HAP-1 (cell line): ENCODE measurements around the gene SORBS2.

ENCODE experiments used
- DNase-seq, 2 experiments: peaks; one replicate each; pipeline ENCODE4 v3.0.0-alpha.2; 2016 to 2020; ENCODE audit warnings: low spot score in 2 of 2
- H3K27me3 ChIP-seq: fragments of 250-450 bp; sonication (Bioruptor Pico); 2 replicates; pipeline ENCODE4 v1.5.1; 2020; ENCODE audit warnings: low read depth, mild to moderate bottlenecking, moderate library complexity
- H3K36me3 ChIP-seq: fragments of 250-450 bp; sonication (Bioruptor Pico); replicated peaks from 2 replicates; pipeline ENCODE4 v1.5.1; 2020; ENCODE audit warnings: mild to moderate bottlenecking
- H3K4me1 ChIP-seq: fragments of 250-450 bp; sonication (Bioruptor Pico); 2 replicates; pipeline ENCODE4 v1.5.1; 2020; ENCODE audit warnings: mild to moderate bottlenecking
- H3K4me3 ChIP-seq: fragments of 250-450 bp; sonication (Bioruptor Pico); 2 replicates; pipeline ENCODE4 v1.5.1; 2020; ENCODE audit warnings: mild to moderate bottlenecking, moderate library complexity
- H3K9me3 ChIP-seq: fragments of 250-450 bp; sonication (Bioruptor Pico); 2 replicates; pipeline ENCODE4 v1.5.1; 2020; ENCODE audit warnings: mild to moderate bottlenecking, moderate library complexity
- in situ Hi-C: fragments of 300-500 bp; cut with MboI; formaldehyde crosslinking; loops from 3 replicates; pipeline ENCODE4 v1.14.3; 2020; ENCODE audit warnings: low sequenced_read_pairs, inconsistent platforms, mixed read lengths

SORBS2 gene

DNA sequence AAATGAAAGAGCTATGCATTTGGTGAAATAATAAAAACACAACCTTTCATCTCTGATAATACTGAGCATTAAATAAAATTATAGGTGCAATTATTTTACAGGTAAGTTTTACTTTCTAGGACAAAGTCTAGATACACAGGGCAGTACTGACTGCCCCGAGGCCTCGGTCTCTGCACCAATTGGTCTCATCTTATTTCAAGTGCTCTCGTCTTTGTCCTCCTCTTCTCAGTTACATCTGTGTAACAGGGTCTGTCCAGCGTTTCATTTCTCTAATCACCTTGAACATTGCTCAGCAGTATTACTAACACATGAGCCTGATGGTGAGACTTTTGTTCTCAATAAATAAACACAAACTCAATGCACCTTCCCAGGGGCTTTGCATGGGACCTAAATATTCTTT lies 44.5 kb downstream of the SORBS2 start:
- in situ Hi-C loops, result no loop called here
- no peak overlapping the region for H3K4me3 ChIP-seq
- no peaks in the 10 kb centered on the region; the same call in none of the 2 replicates for H3K9me3 ChIP-seq
- no peaks in the 10 kb centered on the region for H3K36me3 ChIP-seq
- H3K4me1 ChIP-seq, result no peaks in the 10 kb centered on the region
- H3K27me3 ChIP-seq, result 0 out of 2 replicates have a peak, but pooled peaks cover 2% of the 10 kb centered on the region
- DNase-seq, result no peak

DNA sequence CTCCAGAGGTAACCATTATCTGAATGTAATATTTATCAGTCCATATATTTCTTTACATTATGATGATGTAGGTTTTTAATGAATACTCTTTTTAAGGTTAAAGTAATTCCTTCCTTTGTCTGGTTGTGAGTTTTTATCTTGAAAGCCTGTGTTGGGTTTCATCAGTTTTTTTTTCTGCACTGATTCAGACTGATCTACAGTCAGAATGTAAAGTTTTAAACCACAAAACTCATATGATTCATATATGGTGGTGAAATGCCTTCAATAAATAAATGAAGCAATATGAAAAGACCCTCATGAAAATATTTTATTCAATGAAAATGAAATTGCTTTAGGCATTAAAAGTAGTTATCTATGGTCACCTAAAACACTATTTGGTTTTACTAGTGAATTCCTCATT lies 47.1 kb downstream of the SORBS2 start:
- H3K27me3 ChIP-seq, result peaks cover 6% of the 10 kb centered on the region; the same call in 1 of the 2 replicates
- H3K9me3 ChIP-seq, result no peaks in the 10 kb centered on the region
- no peaks in the 10 kb centered on the region for H3K36me3 ChIP-seq
- in situ Hi-C loops, result no loop called here
- H3K4me3 ChIP-seq, result no peak overlapping the region
- DNase-seq, result no peak
- H3K4me1 ChIP-seq, result no peaks in the 10 kb centered on the region

DNA sequence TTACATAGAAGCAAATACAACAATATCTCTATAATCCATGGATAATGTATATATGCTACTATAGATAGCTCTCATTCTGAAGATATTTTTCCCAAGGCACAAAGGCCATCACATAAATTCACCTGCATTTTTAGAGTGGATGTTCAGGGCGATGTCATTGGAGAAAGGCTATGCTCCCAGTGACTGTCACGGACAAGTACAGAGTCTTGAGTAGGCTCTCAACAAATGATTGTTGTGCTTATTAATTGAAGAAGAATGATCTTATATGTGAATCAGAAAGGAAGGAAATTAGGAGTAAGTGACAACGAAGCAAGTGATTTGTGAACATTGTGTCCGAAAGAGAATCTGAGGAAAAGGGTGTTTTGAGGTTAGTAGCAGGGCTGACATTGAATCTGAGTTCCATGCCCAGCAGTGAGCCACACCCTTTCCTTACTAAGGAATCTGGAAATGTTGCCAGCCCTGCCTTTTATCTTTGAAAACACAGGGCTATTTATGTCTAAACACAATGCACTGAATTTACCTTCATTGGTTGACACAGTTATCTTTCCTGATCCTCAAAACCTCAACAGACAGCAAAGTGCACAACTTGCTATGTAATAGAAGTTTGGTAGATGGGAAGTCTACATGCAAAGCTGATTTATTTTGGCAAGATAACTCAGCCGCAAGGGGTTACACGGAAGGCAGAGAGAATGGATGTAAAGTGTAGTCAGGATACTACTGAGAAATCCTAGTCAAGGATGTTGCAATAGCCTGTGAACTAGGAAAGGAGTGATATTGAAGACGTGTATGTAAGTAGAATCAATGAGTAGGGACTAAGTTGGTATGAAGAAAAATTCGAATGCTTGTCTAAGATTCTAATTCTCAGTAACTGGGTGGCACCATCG lies 50.4 kb downstream of the SORBS2 start:
- DNase-seq, result no peak
- in situ Hi-C loops, result no loop called here
- H3K27me3 ChIP-seq, result peaks cover 14% of the 10 kb centered on the region; the same call in 1 of the 2 replicates
- H3K9me3 ChIP-seq, result no peaks in the 10 kb centered on the region
- no peak overlapping the region for H3K4me3 ChIP-seq
- H3K36me3 ChIP-seq, result no peaks in the 10 kb centered on the region
- H3K4me1 ChIP-seq, result no peaks in the 10 kb centered on the region

DNA sequence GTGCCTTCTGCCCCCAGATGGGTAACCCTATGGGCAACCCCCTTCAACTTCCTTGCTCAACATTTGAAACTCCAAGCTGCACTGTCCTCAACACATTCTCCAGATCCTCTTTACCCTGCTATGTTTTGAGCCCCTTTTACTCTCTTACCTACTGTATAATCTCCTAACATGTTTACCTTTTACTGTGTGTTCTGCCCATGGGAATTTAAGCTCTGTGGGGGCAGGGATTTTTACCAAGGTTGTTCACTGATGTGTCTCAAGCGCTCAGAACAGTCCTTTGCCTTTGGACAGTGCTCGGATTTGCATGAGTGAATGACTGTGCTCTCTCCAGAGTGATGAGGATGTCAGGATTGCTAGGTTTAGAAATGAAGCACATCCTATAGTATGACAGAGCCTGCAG lies 53.2 kb downstream of the SORBS2 start:
- no peak for DNase-seq
- in situ Hi-C loops, result no loop called here
- Histone ChIP-seq H3K27me3 (peaks cover 15% of the 10 kb centered on the region; the same call in 1 of the 2 replicates), H3K9me3 (no peaks in the 10 kb centered on the region), H3K4me1 (no peaks in the 10 kb centered on the region), H3K4me3 (no peak overlapping the region), H3K36me3 (no peaks in the 10 kb centered on the region)

DNA sequence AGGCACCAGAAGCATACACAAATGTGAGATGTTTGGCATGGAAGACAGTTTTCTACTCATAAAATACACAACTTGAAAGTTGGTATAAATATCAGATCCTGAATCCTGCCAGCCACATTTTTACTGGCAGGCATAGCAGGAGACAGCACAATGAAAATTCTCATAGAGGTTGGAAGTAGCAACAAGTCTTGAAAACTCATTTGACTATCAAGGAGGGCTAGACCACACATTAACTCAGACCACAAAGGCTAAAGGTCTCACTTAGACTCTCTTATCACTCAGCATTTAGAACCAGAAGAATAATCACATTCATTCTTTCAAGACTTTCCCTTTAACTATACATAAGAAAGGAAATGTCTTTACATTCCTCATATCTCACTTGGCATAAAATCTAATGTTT lies 56.5 kb downstream of the SORBS2 start:
- in situ Hi-C loops, result no loop called here
- no peaks in the 10 kb centered on the region for H3K4me1 ChIP-seq
- peaks cover 16% of the 10 kb centered on the region; the same call in 1 of the 2 replicates for H3K27me3 ChIP-seq
- no peaks in the 10 kb centered on the region for H3K36me3 ChIP-seq
- no peak overlapping the region for H3K4me3 ChIP-seq
- no peaks in the 10 kb centered on the region for H3K9me3 ChIP-seq
- DNase-seq, result no peak

DNA sequence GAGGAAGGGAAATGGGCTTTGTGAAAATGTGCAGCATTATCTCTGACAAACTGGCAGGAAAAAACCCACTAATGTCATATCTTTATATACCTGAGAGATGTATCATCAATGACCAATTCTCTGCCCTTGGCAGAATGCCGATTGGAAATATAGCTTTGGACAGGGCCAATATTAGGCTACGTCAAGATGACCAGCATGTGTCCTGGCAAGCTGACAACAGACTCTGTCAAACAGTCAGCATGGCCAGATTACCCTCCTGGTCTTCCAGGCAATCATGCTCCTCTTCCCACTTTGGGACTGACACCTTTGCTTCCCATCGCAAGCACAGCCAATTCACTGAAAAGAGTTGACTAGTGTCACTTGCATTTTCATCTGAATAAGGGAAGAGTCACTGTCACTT lies 57.0 kb downstream of the SORBS2 start:
- no peak for DNase-seq
- in situ Hi-C loops, result no loop called here
- H3K4me3 ChIP-seq, result no peak overlapping the region
- H3K27me3 ChIP-seq, result peaks cover 19% of the 10 kb centered on the region; the same call in 1 of the 2 replicates
- no peaks in the 10 kb centered on the region for H3K36me3 ChIP-seq
- no peaks in the 10 kb centered on the region for H3K9me3 ChIP-seq
- no peaks in the 10 kb centered on the region for H3K4me1 ChIP-seq

DNA sequence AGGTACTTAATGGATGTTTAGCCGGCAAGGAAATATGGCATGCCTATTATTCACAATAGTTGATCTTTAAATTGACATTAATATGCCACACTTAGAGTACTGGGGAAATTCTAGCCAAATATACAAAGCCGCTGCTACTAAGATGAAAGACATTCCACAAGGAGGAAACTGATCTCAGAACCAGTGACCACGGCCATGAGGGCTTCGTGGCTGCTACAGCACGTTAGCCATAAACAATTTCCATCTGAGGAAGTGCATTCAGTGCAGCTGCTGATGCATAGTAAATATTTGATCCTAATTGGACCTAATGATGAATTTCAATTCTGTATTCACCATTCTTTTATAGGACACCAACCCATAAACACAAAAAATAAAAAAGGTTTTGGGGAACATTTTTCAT lies 59.1 kb downstream of the SORBS2 start:
- in situ Hi-C loops, result no loop called here
- no peaks in the 10 kb centered on the region for H3K36me3 ChIP-seq
- peaks cover 22% of the 10 kb centered on the region for H3K27me3 ChIP-seq
- H3K4me3 ChIP-seq, result no peak overlapping the region
- no peaks in the 10 kb centered on the region for H3K9me3 ChIP-seq
- H3K4me1 ChIP-seq, result no peaks in the 10 kb centered on the region
- no peak for DNase-seq

DNA sequence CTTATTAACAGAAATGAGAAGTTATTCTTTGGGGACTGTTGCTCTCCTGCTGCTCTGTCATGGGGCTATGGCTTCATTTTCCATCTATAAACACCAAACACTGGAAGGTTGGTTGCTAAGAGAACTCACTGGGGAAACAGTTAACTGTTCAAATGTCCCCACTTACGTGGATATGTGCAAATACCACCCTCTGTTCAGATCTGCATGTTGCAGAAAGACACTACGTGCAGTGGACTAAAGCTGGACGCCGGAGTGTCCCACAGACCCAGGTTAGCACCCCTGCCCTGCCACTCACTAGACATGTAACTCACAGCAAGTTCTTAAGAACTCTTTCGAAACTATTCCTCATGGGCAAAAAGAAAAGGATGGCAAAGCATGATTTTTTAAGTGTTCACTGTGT lies 62.1 kb downstream of the SORBS2 start:
- in situ Hi-C loops, result no loop called here
- no peaks in the 10 kb centered on the region for H3K36me3 ChIP-seq
- no peak for DNase-seq
- no peak overlapping the region for H3K4me3 ChIP-seq
- H3K4me1 ChIP-seq, result no peaks in the 10 kb centered on the region
- no peaks in the 10 kb centered on the region for H3K9me3 ChIP-seq
- H3K27me3 ChIP-seq, result peaks cover 20% of the 10 kb centered on the region

DNA sequence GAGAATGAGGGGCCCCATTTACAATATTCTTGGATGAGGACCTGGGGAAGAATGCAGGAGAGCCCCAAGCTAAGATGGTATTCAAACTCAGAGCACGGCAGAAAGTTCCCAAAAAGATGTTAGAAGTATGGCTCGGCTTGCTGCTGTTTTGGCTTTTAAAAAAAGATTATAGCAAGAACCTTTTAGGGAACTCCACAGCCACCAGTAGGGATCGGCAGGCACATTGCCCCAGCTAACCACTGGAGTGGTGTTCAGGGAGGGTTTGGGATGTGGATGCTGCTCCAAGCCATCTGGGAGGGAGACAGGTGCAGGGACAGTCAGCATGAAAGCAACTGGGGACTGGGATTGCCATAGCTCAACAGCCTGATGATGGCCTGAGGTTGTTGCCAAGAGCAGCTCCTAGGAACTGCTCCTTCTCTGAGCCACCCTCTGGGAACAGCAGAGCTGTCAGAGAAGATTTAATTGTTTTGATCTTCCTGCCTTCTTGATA lies 63.0 kb downstream of the SORBS2 start:
- no peak for DNase-seq
- no peak overlapping the region for H3K4me3 ChIP-seq
- in situ Hi-C loops, result no loop called here
- no peaks in the 10 kb centered on the region for H3K36me3 ChIP-seq
- no peaks in the 10 kb centered on the region for H3K9me3 ChIP-seq
- peaks cover 22% of the 10 kb centered on the region for H3K27me3 ChIP-seq
- H3K4me1 ChIP-seq, result no peaks in the 10 kb centered on the region

DNA sequence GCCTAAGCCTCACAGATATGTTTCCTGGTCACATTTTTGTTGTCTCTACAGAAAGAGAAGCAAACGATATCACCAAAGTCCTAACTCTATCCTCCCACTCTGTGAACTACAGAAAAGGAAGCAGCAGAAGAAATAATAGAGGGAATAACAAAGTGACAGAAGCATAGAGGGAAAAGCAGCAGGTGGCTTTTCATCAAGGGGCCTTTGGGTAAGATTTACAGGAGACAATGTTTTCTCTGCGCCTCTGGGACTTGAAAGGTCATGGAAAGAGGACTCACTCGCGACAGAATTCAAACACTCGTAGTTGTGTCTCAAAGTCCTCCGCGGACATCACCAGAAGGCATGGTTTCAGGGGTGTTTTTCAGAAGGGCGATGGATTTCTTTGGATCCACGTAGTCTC lies 66.1 kb downstream of the SORBS2 start:
- Histone ChIP-seq H3K4me1 (no peaks in the 10 kb centered on the region), H3K27me3 (peaks cover 22% of the 10 kb centered on the region), H3K36me3 (no peaks in the 10 kb centered on the region), H3K4me3 (no peak overlapping the region), H3K9me3 (no peaks in the 10 kb centered on the region)
- DNase-seq, result no peak
- in situ Hi-C loops, result no loop called here

DNA sequence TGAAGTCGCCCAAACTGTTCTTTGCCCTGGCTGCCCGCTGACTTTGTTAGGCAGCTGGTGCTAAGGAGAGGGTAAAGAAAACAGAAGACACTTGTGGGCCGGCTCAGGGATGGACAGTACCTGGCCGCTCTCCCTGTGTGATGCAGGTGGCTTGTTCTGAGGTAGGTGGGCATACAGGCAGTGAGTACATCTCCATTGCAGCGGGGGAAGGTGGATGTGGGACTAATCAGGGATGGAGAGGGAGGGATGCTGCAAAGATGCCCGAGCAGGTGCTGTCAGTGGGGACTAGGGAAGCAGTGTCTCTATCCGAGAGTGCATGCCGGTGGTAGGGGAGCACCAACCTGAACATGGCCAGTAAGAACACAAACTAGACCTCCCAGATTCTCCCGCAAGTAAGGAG lies 67.0 kb downstream of the SORBS2 start:
- H3K9me3 ChIP-seq, result no peaks in the 10 kb centered on the region
- in situ Hi-C loops, result no loop called here

DNA sequence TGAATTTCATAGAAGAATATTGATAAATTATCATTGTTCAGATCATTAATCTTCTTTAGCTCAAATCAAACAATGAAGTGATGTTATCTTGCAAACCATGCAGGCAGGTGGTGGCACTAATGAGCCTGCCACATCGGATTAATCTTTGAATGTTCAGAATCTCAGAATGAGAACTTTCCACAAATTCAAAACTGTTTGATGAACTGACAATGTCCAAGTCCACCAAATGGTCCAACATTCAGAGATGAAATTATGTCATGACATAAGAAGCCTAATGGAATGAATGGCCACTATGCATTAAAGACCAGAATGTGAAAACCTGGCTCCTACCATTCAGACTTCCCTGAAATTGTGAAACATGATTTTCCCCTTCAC lies 67.5 kb downstream of the SORBS2 start:
- in situ Hi-C loops, result no loop called here
- no peaks in the 10 kb centered on the region for H3K4me1 ChIP-seq
- H3K27me3 ChIP-seq, result peaks cover 11% of the 10 kb centered on the region
- no peak for DNase-seq
- no peaks in the 10 kb centered on the region for H3K9me3 ChIP-seq
- H3K4me3 ChIP-seq, result no peak overlapping the region
- no peaks in the 10 kb centered on the region for H3K36me3 ChIP-seq

More for the DNA sequence above, 67.0 kb downstream of the SORBS2 start:
- H3K4me1 ChIP-seq, result no peaks in the 10 kb centered on the region
- no peak for DNase-seq
- no peak overlapping the region for H3K4me3 ChIP-seq
- no peaks in the 10 kb centered on the region for H3K36me3 ChIP-seq
- H3K27me3 ChIP-seq, result peaks cover 15% of the 10 kb centered on the region

DNA sequence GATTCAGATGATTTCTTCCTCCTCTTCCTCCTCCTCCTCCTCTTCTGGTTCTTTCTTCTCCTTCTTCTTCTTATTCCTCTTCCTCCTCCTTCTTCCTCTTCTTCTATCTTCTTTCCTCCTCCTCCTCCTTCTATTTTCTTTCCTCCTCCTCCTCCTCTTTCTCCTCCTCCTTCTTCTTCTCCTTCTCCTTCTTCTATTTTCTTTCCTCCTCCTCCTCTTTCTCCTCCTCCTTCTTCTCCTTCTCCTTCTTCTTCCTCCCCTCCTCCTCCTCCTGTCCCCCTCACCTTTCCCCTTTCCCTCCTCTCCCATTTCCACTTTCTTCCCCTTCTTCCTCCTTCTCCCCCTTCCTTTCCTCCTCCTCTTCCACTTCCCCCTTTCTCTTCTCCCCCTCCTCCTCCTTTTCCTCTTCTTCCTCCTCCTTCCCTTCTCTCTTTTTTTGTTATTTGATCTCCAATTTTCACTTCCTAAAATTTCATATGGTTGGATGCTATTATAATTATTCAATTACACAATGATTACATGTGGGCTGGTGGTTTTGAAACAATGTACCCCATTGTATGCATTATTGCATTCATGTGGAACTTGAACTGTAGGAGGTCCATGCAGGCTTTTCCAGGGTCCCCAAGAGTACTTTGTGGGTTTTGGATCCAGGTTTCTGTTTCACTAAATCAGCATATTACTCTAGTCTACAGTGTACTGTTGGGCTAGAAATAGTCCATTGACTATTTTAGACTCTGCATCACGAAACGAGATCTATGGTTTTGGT lies 68.1 kb downstream of the SORBS2 start:
- Histone ChIP-seq H3K9me3 (no peaks in the 10 kb centered on the region), H3K27me3 (peaks cover 5% of the 10 kb centered on the region; the same call in 1 of the 2 replicates), H3K4me1 (no peaks in the 10 kb centered on the region), H3K36me3 (no peaks in the 10 kb centered on the region), H3K4me3 (no peak overlapping the region)
- in situ Hi-C loops, result no loop called here
- DNase-seq, result no peak

DNA sequence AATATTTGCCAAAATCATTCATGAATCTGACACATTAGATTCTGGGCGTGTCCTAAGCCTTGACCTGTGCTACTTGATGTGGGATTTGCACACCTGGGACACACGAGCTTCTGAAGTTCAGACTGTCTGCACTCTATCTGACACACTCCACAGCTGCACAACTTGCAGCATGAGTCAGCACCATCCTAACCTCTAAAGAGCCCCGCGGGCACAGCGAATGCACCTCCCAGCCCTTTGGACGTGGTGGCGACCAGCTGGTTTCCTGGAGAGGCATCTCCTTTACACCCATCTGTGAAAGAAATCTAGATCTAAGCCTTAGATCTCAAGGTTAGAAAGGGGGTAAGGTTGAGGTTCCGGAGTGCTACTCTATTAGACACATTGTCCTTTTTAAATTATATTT lies 69.2 kb downstream of the SORBS2 start:
- no peak for DNase-seq
- in situ Hi-C loops, result no loop called here
- Histone ChIP-seq H3K27me3 (peaks cover 5% of the 10 kb centered on the region; the same call in 1 of the 2 replicates), H3K4me1 (peaks cover 3% of the 10 kb centered on the region; the same call in 1 of the 2 replicates), H3K36me3 (no peaks in the 10 kb centered on the region), H3K4me3 (no peak overlapping the region), H3K9me3 (no peaks in the 10 kb centered on the region)
